Activated naive CD4-positive, alpha-beta T cell (primary cell): ENCODE data around the gene SLC9A9.

Experiments used
- DNase-seq, 4 experiments: peaks; one replicate each; lab custom pipeline; 2025; lab: John Stamatoyannopoulos, UW

SLC9A9 gene

GRCh38 chr3:143506190-143506589, 342.1 kb downstream of the SLC9A9 start:
- no peak for DNase-seq

GRCh38 chr3:143503325-143503885, 344.9 kb downstream of the SLC9A9 start:
- DNase-seq: no peak

- DNase-seq: no peak
These were observed 346.2 kb downstream of the SLC9A9 start for GRCh38 chr3:143502081-143502480.

- DNase-seq: no peak
These were observed 350.9 kb downstream of the SLC9A9 start for GRCh38 chr3:143497382-143497781.

- no peak for DNase-seq
These were observed 352.1 kb downstream of the SLC9A9 start for GRCh38 chr3:143496191-143496590.

GRCh38 chr3:143495527-143495926, 352.7 kb downstream of the SLC9A9 start:
- DNase-seq: no peak

- no peak for DNase-seq
These were observed 361.7 kb downstream of the SLC9A9 start for GRCh38 chr3:143486611-143487010.

GRCh38 chr3:143484846-143485512, 363.3 kb downstream of the SLC9A9 start:
- DNase-seq: no peak

GRCh38 chr3:143483214-143483613, 365.1 kb downstream of the SLC9A9 start:
- no peak for DNase-seq

GRCh38 chr3:143482106-143483088, 365.9 kb downstream of the SLC9A9 start:
- no peak for DNase-seq

GRCh38 chr3:143480344-143480743, 367.9 kb downstream of the SLC9A9 start:
- no peak for DNase-seq

GRCh38 chr3:143479727-143480126, 368.5 kb downstream of the SLC9A9 start:
- no peak for DNase-seq

GRCh38 chr3:143478115-143478693, 370.1 kb downstream of the SLC9A9 start:
- no peak for DNase-seq

GRCh38 chr3:143476965-143477640, 371.2 kb downstream of the SLC9A9 start:
- no peak for DNase-seq

- DNase-seq: no peak
These were observed 372.3 kb downstream of the SLC9A9 start for GRCh38 chr3:143475981-143476380.

GRCh38 chr3:143472731-143473523, 375.3 kb downstream of the SLC9A9 start:
- DNase-seq: no peak

GRCh38 chr3:143471705-143472104, 376.6 kb downstream of the SLC9A9 start:
- DNase-seq: no peak

GRCh38 chr3:143469159-143469558, 379.1 kb downstream of the SLC9A9 start:
- DNase-seq: no peak

GRCh38 chr3:143465666-143466065, 382.6 kb downstream of the SLC9A9 start:
- no peak for DNase-seq

- no peak for DNase-seq
These were observed 383.4 kb downstream of the SLC9A9 start for GRCh38 chr3:143464850-143465249.

- DNase-seq: no peak
These were observed 392.8 kb downstream of the SLC9A9 start for GRCh38 chr3:143455480-143455879.
